ENCODE results near the gene EHBP1.

DNA sequence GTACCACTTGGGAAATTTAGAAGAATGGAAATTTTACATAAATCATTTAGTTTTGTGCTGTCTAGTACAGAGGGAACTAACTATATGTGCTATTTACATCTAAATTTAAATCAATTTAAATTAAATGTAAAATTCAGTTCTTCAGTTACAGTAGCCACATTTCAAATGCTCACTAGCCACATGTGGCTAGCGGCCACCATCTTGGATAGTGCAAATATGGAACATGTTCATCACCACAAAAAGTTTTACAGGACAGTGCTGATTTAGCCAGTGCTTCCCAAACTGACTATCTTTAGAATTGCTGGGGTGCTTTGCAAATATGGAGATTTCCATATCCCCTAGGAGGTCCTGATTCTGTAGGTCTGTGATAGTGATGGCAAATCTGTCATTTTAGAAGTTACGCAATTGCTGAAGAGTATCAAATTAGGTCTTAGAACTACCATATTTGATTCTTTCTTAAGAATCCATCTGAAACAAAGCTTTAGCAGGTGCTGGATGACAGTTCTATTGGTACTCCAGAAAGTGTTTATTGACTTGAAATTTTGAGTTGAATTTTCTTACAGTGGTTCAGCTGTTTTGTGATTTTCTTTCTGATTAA lies 12.8 kb downstream of the EHBP1 start:
- TF ChIP-seq YY1 (IDR thresholded peaks at IDR 0.05; ENCODE audit: low read depth) = no peak
- TF ChIP-seq POLR2AphosphoS5 (IDR thresholded peaks at IDR 0.05; ENCODE audit: low read depth, low read length) = no peak
- TF ChIP-seq, protein P1, sequence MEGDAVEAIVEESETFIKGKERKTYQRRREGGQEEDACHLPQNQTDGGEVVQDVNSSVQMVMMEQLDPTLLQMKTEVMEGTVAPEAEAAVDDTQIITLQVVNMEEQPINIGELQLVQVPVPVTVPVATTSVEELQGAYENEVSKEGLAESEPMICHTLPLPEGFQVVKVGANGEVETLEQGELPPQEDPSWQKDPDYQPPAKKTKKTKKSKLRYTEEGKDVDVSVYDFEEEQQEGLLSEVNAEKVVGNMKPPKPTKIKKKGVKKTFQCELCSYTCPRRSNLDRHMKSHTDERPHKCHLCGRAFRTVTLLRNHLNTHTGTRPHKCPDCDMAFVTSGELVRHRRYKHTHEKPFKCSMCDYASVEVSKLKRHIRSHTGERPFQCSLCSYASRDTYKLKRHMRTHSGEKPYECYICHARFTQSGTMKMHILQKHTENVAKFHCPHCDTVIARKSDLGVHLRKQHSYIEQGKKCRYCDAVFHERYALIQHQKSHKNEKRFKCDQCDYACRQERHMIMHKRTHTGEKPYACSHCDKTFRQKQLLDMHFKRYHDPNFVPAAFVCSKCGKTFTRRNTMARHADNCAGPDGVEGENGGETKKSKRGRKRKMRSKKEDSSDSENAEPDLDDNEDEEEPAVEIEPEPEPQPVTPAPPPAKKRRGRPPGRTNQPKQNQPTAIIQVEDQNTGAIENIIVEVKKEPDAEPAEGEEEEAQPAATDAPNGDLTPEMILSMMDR (IDR thresholded peaks at IDR 0.05) = no peak
- TF ChIP-seq TAF1 (IDR thresholded peaks at IDR 0.05; ENCODE audit: borderline replicate concordance, low read depth, low read length) = no peak
- no peak for TF ChIP-seq JUND (IDR thresholded peaks at IDR 0.05)
- TF ChIP-seq EZH2phosphoT487 (IDR thresholded peaks at IDR 0.05; ENCODE audit: borderline replicate concordance, low read depth) = no peak
- TF ChIP-seq, protein P2, sequence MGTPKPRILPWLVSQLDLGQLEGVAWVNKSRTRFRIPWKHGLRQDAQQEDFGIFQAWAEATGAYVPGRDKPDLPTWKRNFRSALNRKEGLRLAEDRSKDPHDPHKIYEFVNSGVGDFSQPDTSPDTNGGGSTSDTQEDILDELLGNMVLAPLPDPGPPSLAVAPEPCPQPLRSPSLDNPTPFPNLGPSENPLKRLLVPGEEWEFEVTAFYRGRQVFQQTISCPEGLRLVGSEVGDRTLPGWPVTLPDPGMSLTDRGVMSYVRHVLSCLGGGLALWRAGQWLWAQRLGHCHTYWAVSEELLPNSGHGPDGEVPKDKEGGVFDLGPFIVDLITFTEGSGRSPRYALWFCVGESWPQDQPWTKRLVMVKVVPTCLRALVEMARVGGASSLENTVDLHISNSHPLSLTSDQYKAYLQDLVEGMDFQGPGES (IDR thresholded peaks at IDR 0.05; ENCODE audit: low read depth, low read length) = no peak
- TF ChIP-seq EP300 (IDR thresholded peaks at IDR 0.05; ENCODE audit: borderline replicate concordance in 1 of 2, low read depth in 1 of 2, low read length in 1 of 2) = no peak
- TF ChIP-seq TCF12 (IDR thresholded peaks at IDR 0.05) = no peak
- TF ChIP-seq RFX5 (IDR thresholded peaks at IDR 0.05; ENCODE audit: low read length) = no peak
- TF ChIP-seq GATA2 (CRISPR knock-in tag; IDR thresholded peaks at IDR 0.05) = no peak
